ENCODE data around the gene ODF2.

Gene ODF2

GRCh38 chr9:128526720-128527119 lies 70.9 kb downstream of the ODF2 start:
- no peak for DNase-seq (ENCODE audit: low read depth)
- TF ChIP-seq CTCF (IDR thresholded peaks at IDR 0.05; ENCODE audit: insufficient read depth, low read depth, low read length, missing control alignments), result no peak
- H3K4me3 ChIP-seq (ENCODE audit: low read length), result no peak overlapping the region

GRCh38 chr9:128528445-128529160 lies 72.8 kb downstream of the ODF2 start:
- DNase-seq (ENCODE audit: low read depth), result no peak
- TF ChIP-seq CTCF (IDR thresholded peaks at IDR 0.05; ENCODE audit: insufficient read depth, low read depth, low read length, missing control alignments), result no peak
- H3K4me3 ChIP-seq (ENCODE audit: low read length), result no peak overlapping the region

- no peak overlapping the region for H3K4me3 ChIP-seq (ENCODE audit: low read length)
- no peak for DNase-seq (ENCODE audit: low read depth)
- TF ChIP-seq CTCF (IDR thresholded peaks at IDR 0.05; ENCODE audit: insufficient read depth, low read depth, low read length, missing control alignments), result no peak
Measured at GRCh38 chr9:128529191-128529590, 73.4 kb downstream of the ODF2 start.

- no peak overlapping the region for H3K4me3 ChIP-seq (ENCODE audit: low read length)
- no peak for DNase-seq (ENCODE audit: low read depth)
- TF ChIP-seq CTCF (IDR thresholded peaks at IDR 0.05; ENCODE audit: insufficient read depth, low read depth, low read length, missing control alignments), result no peak
Measured at GRCh38 chr9:128532581-128532980, 76.8 kb downstream of the ODF2 start.

- no peak overlapping the region for H3K4me3 ChIP-seq (ENCODE audit: low read length)
- DNase-seq (ENCODE audit: low read depth), result no peak
- no peak for TF ChIP-seq CTCF (IDR thresholded peaks at IDR 0.05; ENCODE audit: insufficient read depth, low read depth, low read length, missing control alignments)
Measured at GRCh38 chr9:128540634-128541360, 85.0 kb downstream of the ODF2 start.

GRCh38 chr9:128546504-128546903 lies 90.7 kb downstream of the ODF2 start:
- no peak overlapping the region for H3K4me3 ChIP-seq (ENCODE audit: low read length)
- DNase-seq (ENCODE audit: low read depth), result no peak
- no peak for TF ChIP-seq CTCF (IDR thresholded peaks at IDR 0.05; ENCODE audit: insufficient read depth, low read depth, low read length, missing control alignments)
